IPS-18a (cell line): Measurements from ENCODE around the gene RNF38.

Source experiments
- H3K27ac ChIP-seq: one replicate; pipeline ENCODE4 v1.5.1; 2013; ENCODE audit warnings: low read length
- H3K27me3 ChIP-seq: one replicate; pipeline ENCODE4 v1.6.1; 2013; ENCODE audit warnings: mild to moderate bottlenecking, low read length; ENCODE audit not compliant: control insufficient read depth, insufficient read depth
- H3K36me3 ChIP-seq: one replicate; pipeline ENCODE4 v1.6.1; 2013; ENCODE audit warnings: low read depth, low read length; ENCODE audit not compliant: control insufficient read depth
- H3K4me1 ChIP-seq: one replicate; pipeline ENCODE4 v1.6.1; 2013; ENCODE audit warnings: low read depth, low read length; ENCODE audit not compliant: control insufficient read depth
- H3K4me3 ChIP-seq: one replicate; pipeline ENCODE4 v1.5.1; 2013; ENCODE audit warnings: low read length
- H3K9ac ChIP-seq: one replicate; pipeline ENCODE4 v1.6.1; 2013; ENCODE audit warnings: mild to moderate bottlenecking, low read length, moderate library complexity
- H3K9me3 ChIP-seq: one replicate; pipeline ENCODE4 v1.6.1; 2013; ENCODE audit warnings: low read depth, low read length; ENCODE audit not compliant: control insufficient read depth

The RNF38 gene

DNA sequence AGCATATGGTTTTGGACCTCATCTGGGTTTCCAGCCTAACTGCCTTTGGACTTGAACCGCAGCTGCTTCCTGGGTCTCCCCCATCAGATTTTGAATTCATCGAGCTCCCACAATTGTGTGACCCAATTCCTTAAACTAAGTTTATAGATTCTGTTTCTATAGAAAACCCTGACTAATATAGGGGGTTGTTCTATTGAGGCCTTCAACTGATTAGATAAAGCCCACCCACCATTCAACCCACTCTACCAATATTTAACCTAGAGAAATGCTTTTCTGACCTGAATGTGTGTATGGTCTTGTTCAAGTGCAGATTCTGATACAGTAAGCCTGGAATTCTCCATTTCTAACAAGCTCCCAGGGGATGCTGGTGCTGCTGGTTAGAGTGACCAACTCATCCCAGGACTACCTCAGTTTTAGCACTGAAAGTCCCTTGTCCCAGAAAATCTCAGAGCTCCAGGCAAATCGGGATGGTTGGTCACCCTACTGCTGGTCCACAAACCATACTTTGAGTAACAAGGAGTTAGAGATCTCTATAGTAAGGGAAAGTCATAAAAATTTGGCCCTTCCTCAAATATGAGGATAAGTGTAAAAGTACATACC, 110.1 kb downstream of the RNF38 start:
- Histone ChIP-seq H3K4me3 (no peak overlapping the region), H3K9ac (no peak overlapping the region), H3K27me3 (no peaks in the 10 kb centered on the region), H3K9me3 (no peaks in the 10 kb centered on the region), H3K27ac (no peak overlapping the region), H3K4me1 (no peaks in the 10 kb centered on the region), H3K36me3 (no peaks in the 10 kb centered on the region)

DNA sequence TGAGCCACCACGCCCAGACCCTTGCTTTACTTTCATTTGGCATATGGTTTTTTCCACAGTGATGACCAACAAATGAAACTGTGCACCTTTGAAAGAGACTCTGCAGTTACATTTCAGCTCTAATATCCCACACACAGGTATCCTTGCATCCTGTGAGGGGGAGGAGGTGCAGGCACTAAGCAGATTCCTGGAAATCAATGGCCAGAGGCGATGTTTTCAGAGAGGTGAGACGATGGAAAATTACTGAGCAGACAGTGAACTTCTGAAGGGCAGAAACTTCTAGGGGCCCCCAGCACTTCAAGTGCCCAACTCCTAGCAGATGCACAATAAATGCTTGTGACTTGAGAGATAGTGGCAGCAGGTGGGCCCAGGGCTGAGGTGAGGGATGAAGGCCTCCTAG, 112.0 kb downstream of the RNF38 start:
- Histone ChIP-seq H3K36me3 (no peaks in the 10 kb centered on the region), H3K9me3 (no peaks in the 10 kb centered on the region), H3K4me1 (no peaks in the 10 kb centered on the region), H3K27ac (no peak overlapping the region), H3K4me3 (no peak overlapping the region), H3K9ac (no peak overlapping the region), H3K27me3 (no peaks in the 10 kb centered on the region)
